ENCODE results near the gene AKR1C8.
"Not testable (repeated sequence)": the region's sequence is repeated elsewhere in the genome, so short reads cannot be mapped to it uniquely, and the experiment has no call there.

DNA sequence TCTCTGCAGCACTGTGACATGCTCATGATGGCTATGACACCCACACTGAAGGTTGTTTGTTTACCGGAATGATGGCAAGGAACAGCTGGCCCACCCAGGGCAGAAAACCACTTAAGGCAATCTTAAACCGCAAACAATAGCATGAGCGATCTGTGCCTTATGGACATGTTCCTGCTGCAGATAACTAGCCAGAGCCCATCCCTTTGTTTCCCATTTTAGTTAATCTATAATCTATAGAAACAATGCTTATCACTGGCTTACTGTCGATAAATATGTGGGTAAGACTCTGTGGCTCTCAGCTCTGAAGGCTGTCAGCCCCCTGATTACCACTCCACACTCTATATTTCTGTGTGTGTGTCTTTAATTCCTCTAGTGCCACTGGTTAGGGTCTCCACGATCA lies 65.0 kb downstream of the AKR1C8 start:
- TF ChIP-seq EZH2 (IDR thresholded peaks at IDR 0.05; ENCODE audit: borderline replicate concordance, low read depth, low read length, severe bottlenecking); POLR2A (IDR thresholded peaks at IDR 0.05; ENCODE audit: low read depth, low read length); MAX (IDR thresholded peaks at IDR 0.05; ENCODE audit: insufficient read depth, insufficient read length); POLR2AphosphoS5 (IDR thresholded peaks at IDR 0.05; ENCODE audit: insufficient read depth, low read depth, low read length); MYC (IDR thresholded peaks at IDR 0.05; ENCODE audit: low read depth, low read length); JUN (IDR thresholded peaks at IDR 0.05; ENCODE audit: borderline replicate concordance, insufficient read depth, insufficient read length, low read depth): not testable (repeated sequence)
- TF ChIP-seq, protein P1, sequence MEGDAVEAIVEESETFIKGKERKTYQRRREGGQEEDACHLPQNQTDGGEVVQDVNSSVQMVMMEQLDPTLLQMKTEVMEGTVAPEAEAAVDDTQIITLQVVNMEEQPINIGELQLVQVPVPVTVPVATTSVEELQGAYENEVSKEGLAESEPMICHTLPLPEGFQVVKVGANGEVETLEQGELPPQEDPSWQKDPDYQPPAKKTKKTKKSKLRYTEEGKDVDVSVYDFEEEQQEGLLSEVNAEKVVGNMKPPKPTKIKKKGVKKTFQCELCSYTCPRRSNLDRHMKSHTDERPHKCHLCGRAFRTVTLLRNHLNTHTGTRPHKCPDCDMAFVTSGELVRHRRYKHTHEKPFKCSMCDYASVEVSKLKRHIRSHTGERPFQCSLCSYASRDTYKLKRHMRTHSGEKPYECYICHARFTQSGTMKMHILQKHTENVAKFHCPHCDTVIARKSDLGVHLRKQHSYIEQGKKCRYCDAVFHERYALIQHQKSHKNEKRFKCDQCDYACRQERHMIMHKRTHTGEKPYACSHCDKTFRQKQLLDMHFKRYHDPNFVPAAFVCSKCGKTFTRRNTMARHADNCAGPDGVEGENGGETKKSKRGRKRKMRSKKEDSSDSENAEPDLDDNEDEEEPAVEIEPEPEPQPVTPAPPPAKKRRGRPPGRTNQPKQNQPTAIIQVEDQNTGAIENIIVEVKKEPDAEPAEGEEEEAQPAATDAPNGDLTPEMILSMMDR (IDR thresholded peaks at IDR 0.05; ENCODE audit: extremely low read depth in 1 of 2, insufficient read depth in 1 of 2, low read depth in 1 of 2, low read length in 2 of 2) = not testable (repeated sequence)
